ENCODE data around the gene TFDP1. TPM values are rescaled to one million over a fixed set of nuclear protein-coding genes. Genes with fewer than 3 reads are reported as not detected.

The TFDP1 gene
- polyA plus RNA-seq, 4 donors: 24.3 to 64.9 (median 51.2) TPM

DNA sequence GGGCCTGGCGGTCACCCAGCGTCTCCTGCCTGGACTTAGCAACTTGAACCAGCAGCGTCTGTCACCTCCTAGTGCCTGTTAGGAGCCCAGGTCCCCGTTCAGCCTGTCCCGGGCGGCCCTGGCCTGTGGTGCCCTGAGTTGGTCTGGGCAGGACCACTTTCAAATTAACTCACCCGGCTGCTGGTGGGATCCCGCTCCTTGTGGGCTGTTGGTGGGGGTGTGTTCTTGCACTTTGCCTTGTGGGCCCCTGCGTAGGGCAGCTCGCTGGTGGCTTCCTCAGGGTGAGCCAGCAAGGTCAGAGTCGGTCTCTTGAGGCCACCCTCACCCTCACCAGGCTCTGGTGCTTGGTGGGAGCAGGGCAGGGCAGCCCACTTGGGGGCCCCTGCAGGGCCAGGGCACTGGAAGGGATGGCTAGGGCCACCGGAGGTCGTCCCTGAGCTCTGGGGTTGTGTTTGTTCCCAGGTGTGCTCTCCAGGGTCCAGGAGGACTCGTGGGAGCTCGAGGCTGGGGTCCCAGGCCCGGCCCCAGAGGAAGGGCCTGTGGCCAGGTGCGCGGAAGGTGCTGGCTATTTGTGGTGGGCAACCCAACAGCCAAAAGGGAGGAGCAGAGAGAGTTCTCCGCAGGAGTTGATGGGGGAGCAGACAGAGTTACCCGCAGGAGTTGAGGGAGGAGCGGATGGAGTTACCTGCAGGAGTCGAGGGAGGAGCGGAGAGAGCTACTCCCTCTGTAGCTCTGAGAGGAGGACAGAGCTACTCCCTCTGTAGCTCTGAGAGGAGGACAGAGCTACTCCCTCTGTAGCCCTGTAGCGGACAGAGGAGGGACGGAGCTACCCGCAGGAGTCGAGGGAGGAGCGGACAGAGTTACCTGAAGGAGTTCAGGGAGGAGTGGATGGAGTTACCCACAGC lies 16.9 kb downstream of the TFDP1 start:
- Histone ChIP-seq H3K9me3 (ENCODE audit: control insufficient read depth in 2 of 2, insufficient read depth in 1 of 2, low read depth in 1 of 2, low read length in 1 of 2) (peaks cover 0 to 37% of the 10 kb centered on the region in 2 donors), H3K4me3 (ENCODE audit: low read depth in 1 of 3, low read length in 3 of 3) (no peak overlapping the region), H3K27me3 (ENCODE audit: control insufficient read depth in 3 of 3, insufficient read depth in 3 of 3, low read length in 3 of 3) (no peaks in the 10 kb centered on the region), H3K36me3 (ENCODE audit: control insufficient read depth in 3 of 3, insufficient read depth in 2 of 3, low read depth in 1 of 3, low read length in 3 of 3) (peaks cover 0 to 80% (median 5%) of the 10 kb centered on the region in 3 donors), H3K27ac (ENCODE audit: low read depth in 1 of 3, low read length in 2 of 3) (no peak overlapping the region), H3K4me1 (ENCODE audit: control insufficient read depth in 3 of 3, insufficient read depth in 2 of 3, low read depth in 1 of 3, low read length in 2 of 3) (no peaks in the 10 kb centered on the region)
- FAIRE-seq (no peak), DNase-seq (no peak)
- WGBS, 3 donors: 93 to 96% (median 95%) methylated on average over 28 of the region's 28 CpGs

DNA sequence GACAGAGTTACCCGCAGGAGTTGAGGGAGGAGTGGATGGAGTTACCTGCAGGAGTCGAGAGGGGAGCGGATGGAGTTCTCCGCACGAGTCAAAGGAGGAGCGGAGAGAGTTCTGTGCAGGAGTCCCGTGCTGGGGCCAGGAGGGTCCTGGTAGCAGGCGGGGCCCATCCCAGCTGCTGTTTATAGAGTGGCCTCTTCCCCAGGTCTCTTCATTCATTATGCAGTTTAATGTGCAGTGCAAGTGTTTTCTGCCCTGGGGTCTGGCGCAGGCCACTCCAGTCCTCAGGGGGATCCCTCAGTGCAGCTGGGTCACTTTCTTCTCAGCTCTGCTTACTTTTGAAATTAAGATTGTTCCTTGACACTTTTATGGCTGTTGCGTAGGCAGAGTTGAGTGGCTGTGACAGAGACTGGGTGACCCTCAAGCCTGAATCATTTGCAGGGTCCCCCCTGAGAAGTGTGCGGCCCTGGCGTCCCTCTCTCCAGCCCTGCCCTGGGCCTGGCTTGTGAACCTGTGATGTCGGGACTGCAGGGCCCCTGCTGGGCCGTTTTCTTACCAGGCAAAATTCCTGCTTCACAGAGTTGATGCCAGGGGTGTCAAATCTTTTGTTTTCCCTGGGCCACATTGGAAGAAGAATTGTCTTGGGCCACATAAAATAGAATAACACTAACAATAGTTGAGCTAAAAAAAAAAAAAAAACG lies 17.9 kb downstream of the TFDP1 start:
- Histone ChIP-seq H3K9me3 (ENCODE audit: control insufficient read depth in 2 of 2, insufficient read depth in 1 of 2, low read depth in 1 of 2, low read length in 1 of 2) (peaks cover 0 to 37% of the 10 kb centered on the region in 2 donors), H3K36me3 (ENCODE audit: control insufficient read depth in 3 of 3, insufficient read depth in 2 of 3, low read depth in 1 of 3, low read length in 3 of 3) (peaks cover 0 to 80% (median 5%) of the 10 kb centered on the region in 3 donors), H3K27ac (ENCODE audit: low read depth in 1 of 3, low read length in 2 of 3) (no peak overlapping the region), H3K4me1 (ENCODE audit: control insufficient read depth in 3 of 3, insufficient read depth in 2 of 3, low read depth in 1 of 3, low read length in 2 of 3) (no peaks in the 10 kb centered on the region), H3K4me3 (ENCODE audit: low read depth in 1 of 3, low read length in 3 of 3) (no peak overlapping the region), H3K27me3 (ENCODE audit: control insufficient read depth in 3 of 3, insufficient read depth in 3 of 3, low read length in 3 of 3) (no peaks in the 10 kb centered on the region)
- WGBS, 3 donors: 88 to 89% (median 89%) methylated on average over 15 of the region's 15 CpGs
- FAIRE-seq (no peak), DNase-seq (no peak)

DNA sequence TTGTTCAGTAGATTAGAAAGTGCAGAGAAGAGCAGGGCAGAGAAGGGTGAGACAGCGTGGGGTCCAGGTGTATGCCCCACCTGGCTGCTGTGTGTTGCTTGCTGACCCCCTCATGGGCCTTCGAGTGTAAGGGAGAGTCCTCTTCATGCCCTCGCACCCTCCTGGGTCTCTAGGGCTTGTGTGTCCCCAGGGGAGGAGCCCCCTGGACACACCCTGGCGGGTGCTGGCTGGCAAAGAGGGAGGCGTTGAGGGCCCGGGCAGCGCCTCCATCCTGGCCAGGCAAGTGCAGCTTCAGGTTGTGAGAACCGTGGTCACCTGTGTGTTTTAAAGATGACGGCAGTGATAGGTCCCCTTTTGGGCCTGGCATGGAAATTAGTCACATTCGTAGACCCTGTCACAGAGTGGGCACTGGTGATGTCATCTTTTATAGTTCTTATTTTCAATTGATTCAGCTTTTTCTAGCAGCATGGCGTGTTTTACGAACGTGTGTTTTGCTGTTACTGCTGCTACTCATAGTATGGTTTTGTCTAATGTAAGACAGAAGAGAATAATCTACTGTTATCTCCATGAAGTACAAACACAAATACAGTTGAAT lies 18.7 kb downstream of the TFDP1 start:
- H3K27ac ChIP-seq (ENCODE audit: low read depth in 1 of 3, low read length in 2 of 3): no peak overlapping the region
- WGBS, 3 donors: 85 to 90% (median 86%) methylated on average over 13 of the region's 13 CpGs
- peaks cover 0 to 33% of the 10 kb centered on the region in 2 donors for H3K9me3 ChIP-seq (ENCODE audit: control insufficient read depth in 2 of 2, insufficient read depth in 1 of 2, low read depth in 1 of 2, low read length in 1 of 2)
- H3K4me3 ChIP-seq (ENCODE audit: low read depth in 1 of 3, low read length in 3 of 3): no peak overlapping the region
- no peaks in the 10 kb centered on the region for H3K4me1 ChIP-seq (ENCODE audit: control insufficient read depth in 3 of 3, insufficient read depth in 2 of 3, low read depth in 1 of 3, low read length in 2 of 3)
- H3K27me3 ChIP-seq (ENCODE audit: control insufficient read depth in 3 of 3, insufficient read depth in 3 of 3, low read length in 3 of 3): no peaks in the 10 kb centered on the region
- no peak for FAIRE-seq
- H3K36me3 ChIP-seq (ENCODE audit: control insufficient read depth in 3 of 3, insufficient read depth in 2 of 3, low read depth in 1 of 3, low read length in 3 of 3): peaks cover 0 to 80% (median 5%) of the 10 kb centered on the region in 3 donors
- DNase-seq: no peak

DNA sequence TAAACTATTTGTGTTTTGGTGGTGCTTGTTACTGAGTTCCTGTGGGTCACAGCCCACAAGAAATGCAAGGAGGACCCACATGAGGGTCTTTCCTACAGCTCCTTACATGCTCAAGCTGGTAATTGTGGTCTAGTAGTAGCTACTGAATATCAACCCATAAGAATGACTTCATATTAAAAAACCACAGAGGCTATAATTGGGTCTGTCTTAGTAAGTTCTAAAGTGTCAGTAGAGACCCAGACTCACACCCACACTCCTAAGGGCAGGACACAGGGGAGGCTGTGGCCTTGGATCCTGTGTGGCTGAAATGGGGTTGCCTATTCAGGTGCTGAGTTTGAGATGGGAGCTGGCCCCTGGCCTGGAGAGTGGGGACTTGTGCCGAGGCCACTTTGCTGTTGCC lies 19.6 kb downstream of the TFDP1 start:
- FAIRE-seq (no peak), DNase-seq (no peak)
- Histone ChIP-seq H3K27me3 (ENCODE audit: control insufficient read depth in 3 of 3, insufficient read depth in 3 of 3, low read length in 3 of 3) (no peaks in the 10 kb centered on the region), H3K27ac (ENCODE audit: low read depth in 1 of 3, low read length in 2 of 3) (no peak overlapping the region), H3K9me3 (ENCODE audit: control insufficient read depth in 2 of 2, insufficient read depth in 1 of 2, low read depth in 1 of 2, low read length in 1 of 2) (peaks cover 0 to 25% of the 10 kb centered on the region in 2 donors), H3K36me3 (ENCODE audit: control insufficient read depth in 3 of 3, insufficient read depth in 2 of 3, low read depth in 1 of 3, low read length in 3 of 3) (peaks cover 0 to 81% (median 5%) of the 10 kb centered on the region in 3 donors), H3K4me1 (ENCODE audit: control insufficient read depth in 3 of 3, insufficient read depth in 2 of 3, low read depth in 1 of 3, low read length in 2 of 3) (no peaks in the 10 kb centered on the region), H3K4me3 (ENCODE audit: low read depth in 1 of 3, low read length in 3 of 3) (no peak overlapping the region)
- 78 to 100% (median 94%) methylated on average over 1 of the region's 1 CpG for WGBS, 3 donors

DNA sequence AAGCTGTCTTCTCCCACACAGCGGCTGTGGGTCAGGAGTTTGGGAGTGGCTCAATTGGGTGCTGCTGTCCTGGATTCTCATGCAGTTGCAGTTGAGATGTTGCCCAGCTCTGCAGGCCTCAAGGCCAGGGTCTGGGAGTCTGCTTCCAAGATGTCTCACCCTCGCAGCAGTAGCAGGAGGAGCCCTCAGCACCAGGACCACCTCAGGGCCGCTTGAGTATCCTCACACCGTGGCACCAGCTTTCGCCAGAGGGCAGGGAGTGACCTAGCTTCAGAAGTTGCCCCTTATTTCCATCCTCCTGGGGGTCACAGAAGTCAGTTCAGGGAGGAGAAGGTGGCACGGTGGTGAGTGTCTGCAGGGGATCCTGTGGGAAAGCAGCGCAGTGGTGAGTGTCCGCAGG lies 20.9 kb downstream of the TFDP1 start:
- Histone ChIP-seq H3K4me3 (ENCODE audit: low read depth in 1 of 3, low read length in 3 of 3) (no peak overlapping the region), H3K9me3 (ENCODE audit: control insufficient read depth in 2 of 2, insufficient read depth in 1 of 2, low read depth in 1 of 2, low read length in 1 of 2) (peaks cover 0 to 12% of the 10 kb centered on the region in 2 donors), H3K27me3 (ENCODE audit: control insufficient read depth in 3 of 3, insufficient read depth in 3 of 3, low read length in 3 of 3) (no peaks in the 10 kb centered on the region), H3K4me1 (ENCODE audit: control insufficient read depth in 3 of 3, insufficient read depth in 2 of 3, low read depth in 1 of 3, low read length in 2 of 3) (no peaks in the 10 kb centered on the region), H3K36me3 (ENCODE audit: control insufficient read depth in 3 of 3, insufficient read depth in 2 of 3, low read depth in 1 of 3, low read length in 3 of 3) (peaks cover 0 to 80% (median 5%) of the 10 kb centered on the region in 3 donors), H3K27ac (ENCODE audit: low read depth in 1 of 3, low read length in 2 of 3) (no peak overlapping the region)
- FAIRE-seq: no peak
- no peak for DNase-seq
- WGBS, 3 donors: 96 to 98% (median 97%) methylated on average over 8 of the region's 8 CpGs

DNA sequence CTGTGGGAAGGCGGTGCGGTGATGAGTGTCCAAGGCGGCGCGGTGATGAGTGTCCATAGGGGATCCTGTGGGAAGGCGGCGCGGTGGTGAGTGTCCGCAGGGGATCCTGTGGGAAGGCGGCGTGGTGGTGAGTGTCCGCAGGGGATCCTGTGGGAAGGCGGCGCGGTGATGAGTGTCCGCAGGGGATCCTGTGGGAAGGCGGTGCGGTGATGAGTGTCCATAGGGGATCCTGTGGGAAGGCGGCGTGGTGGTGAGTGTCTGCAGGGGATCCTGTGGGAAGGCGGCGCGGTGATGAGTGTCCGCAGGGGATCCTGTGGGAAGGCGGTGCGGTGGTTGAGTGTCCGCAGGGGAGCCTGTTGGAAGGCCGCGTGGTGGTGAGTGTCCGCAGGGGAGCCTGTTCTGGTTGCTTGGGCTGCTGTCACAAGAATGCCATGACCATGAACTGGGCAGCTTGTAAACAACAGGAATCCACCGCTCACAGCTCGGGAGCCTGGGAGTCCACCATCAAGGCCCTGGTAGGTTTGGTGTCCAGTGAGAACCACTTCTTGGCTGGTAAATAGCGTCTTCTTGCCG lies 21.4 kb downstream of the TFDP1 start:
- Histone ChIP-seq H3K4me1 (ENCODE audit: control insufficient read depth in 3 of 3, insufficient read depth in 2 of 3, low read depth in 1 of 3, low read length in 2 of 3) (no peaks in the 10 kb centered on the region), H3K36me3 (ENCODE audit: control insufficient read depth in 3 of 3, insufficient read depth in 2 of 3, low read depth in 1 of 3, low read length in 3 of 3) (peaks cover 0 to 79% (median 5%) of the 10 kb centered on the region in 3 donors), H3K9me3 (ENCODE audit: control insufficient read depth in 2 of 2, insufficient read depth in 1 of 2, low read depth in 1 of 2, low read length in 1 of 2) (peaks cover 0 to 8% of the 10 kb centered on the region in 2 donors), H3K4me3 (ENCODE audit: low read depth in 1 of 3, low read length in 3 of 3) (no peak overlapping the region), H3K27ac (ENCODE audit: low read depth in 1 of 3, low read length in 2 of 3) (no peak overlapping the region), H3K27me3 (ENCODE audit: control insufficient read depth in 3 of 3, insufficient read depth in 3 of 3, low read length in 3 of 3) (no peaks in the 10 kb centered on the region)
- no peak for DNase-seq
- WGBS, 3 donors: 96 to 98% (median 97%) methylated on average over 31 to 34 of the region's 34 CpGs
- no peak for FAIRE-seq

DNA sequence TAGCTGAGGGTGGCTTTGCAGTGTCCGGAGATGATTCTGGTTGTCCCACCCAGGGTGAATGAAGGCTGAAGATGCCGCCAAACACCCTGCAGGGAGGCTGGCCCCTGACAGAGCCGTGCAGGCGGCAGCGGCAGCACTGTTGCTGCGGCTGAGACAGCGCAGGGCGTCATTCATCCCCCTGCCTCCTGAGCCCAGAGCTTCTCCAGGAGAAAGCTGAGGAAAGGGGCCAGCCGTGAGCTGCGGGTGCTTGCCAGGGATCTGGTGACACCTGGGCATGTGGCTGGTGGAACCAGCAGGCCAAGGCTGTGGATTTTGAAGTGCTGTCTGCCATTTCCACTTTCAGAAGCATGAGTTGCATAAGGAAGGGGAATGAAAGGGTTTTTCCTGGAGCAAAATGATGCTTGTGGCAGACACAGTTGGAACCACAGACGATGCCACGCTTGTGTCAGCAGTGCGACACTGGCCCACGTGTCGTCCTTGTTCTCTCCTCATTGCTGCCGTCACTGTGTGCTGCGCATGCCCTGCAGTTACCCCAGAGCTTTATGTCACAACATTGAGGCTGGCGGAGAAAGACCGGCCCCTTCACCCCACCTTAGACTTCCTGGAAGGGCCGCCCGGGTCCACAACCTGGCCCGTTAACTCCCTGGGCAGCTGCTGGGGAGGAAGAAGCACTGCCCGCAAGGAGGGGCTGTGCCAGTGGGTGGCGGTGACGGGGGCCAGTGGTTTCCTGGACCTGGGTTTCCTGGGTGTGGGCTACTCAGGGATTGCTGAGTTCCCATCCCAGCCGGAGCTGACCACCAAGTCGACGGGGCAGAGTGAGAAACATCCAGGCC lies 22.7 kb downstream of the TFDP1 start:
- no peaks in the 10 kb centered on the region for H3K27me3 ChIP-seq (ENCODE audit: control insufficient read depth in 3 of 3, insufficient read depth in 3 of 3, low read length in 3 of 3)
- peaks cover 0 to 82% (median 5%) of the 10 kb centered on the region in 3 donors for H3K36me3 ChIP-seq (ENCODE audit: control insufficient read depth in 3 of 3, insufficient read depth in 2 of 3, low read depth in 1 of 3, low read length in 3 of 3)
- H3K4me1 ChIP-seq (ENCODE audit: control insufficient read depth in 3 of 3, insufficient read depth in 2 of 3, low read depth in 1 of 3, low read length in 2 of 3): no peaks in the 10 kb centered on the region
- FAIRE-seq (no peak), DNase-seq (no peak)
- no peak overlapping the region for H3K4me3 ChIP-seq (ENCODE audit: low read depth in 1 of 3, low read length in 3 of 3)
- peaks cover 0 to 8% of the 10 kb centered on the region in 2 donors for H3K9me3 ChIP-seq (ENCODE audit: control insufficient read depth in 2 of 2, insufficient read depth in 1 of 2, low read depth in 1 of 2, low read length in 1 of 2)
- WGBS, 3 donors: 87 to 90% (median 89%) methylated on average over 28 of the region's 28 CpGs
- no peak overlapping the region for H3K27ac ChIP-seq (ENCODE audit: low read depth in 1 of 3, low read length in 2 of 3)
